ENCODE data around the gene CTBP2.

The CTBP2 gene

DNA sequence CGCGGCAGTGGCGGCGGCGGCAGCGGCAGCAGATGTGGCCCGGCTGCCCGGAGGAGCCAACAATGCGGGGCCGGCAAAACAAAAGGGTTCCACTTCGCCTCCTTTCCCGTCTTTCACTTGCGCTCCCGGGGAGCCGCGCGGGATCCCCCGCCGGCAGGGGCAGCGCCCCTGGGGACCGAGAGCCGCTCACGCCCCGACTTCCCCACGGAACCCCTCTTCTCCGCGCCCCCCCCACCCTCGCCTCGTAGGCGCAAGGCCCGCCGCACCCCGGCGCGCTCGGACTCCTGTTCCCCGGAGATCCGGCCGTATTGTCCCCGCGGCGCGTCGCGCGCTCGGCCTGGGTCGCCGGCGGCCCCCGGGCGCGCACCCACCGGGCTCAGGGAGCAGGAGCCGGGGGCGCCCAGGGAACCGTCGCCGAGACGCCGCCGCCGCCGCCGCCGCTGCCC is 854 bp downstream of the CTBP2 start:
- DNase-seq (ENCODE audit: extremely low spot score): no peak
- CTCF ChIA-PET: no interaction called here
- TF ChIP-seq CTCF (IDR thresholded peaks at IDR 0.05; ENCODE audit: control extremely low read depth, extremely low read depth, low read depth, missing control alignments): no peak
- POLR2A ChIA-PET: no interaction called here

DNA sequence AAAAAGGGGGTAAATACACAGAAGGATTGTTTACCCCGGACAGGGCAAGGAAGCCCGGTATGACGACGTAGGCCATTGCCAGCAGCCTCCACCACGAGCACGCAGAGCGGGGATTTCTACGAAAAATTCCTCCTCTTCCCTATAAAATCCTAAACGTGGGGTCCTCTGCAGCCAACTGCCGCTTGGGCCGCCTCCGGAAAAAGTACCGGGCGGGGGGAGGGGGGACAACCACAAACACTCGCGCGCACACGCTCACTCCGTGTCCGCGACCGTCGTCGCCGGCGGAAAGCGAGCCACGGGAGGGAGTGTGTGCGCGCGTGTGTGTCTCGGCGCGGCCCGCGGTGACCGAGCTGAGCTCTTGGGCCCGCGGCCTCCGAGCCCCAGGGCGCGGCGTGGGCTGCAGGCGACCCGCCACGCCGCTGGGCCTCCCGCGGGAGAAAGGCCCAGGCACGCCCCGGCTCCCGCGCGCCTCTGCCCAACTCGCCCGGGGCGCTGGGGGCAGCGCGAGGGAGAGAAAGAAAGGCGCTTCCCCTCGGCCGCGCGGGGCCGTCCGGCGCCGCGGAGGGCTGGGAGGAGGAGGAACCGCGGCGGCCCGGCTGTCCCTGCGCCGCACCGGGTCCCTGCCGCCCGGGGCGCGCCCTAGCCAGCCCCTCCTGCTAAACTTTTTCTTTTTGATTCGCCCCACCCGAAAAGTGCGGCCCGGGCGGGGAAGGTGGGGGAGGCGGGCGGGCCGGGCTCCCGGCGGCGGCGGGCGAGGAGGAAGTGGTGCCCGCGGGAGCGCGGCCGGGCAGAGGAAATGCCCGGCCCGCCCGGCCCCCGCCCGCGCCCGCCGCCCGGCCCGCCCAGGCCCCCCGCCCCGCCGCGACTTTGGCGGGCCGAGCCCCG is 1.5 kb downstream of the CTBP2 start:
- POLR2A ChIA-PET: no interaction called here
- DNase-seq (ENCODE audit: extremely low spot score): peak; percentile 45
- CTCF ChIA-PET: no interaction called here
- no peak for TF ChIP-seq CTCF (IDR thresholded peaks at IDR 0.05; ENCODE audit: control extremely low read depth, extremely low read depth, low read depth, missing control alignments)

DNA sequence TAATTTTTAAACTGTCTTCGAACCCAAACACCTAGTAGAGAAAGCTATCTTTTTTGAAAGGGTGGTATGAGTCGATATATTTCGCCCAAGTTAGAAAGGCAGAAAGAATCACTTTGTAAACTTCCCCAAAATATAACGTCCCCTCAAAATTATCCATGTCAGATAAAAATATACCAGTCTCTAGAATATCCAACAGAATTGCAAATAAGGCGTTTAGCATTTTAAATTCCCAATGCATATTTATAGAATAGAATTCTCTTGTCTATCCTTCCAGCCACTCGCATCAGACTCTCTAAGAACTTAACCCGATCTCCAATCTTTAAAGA is 2.1 kb downstream of the CTBP2 start:
- CTCF ChIA-PET: no interaction called here
- DNase-seq (ENCODE audit: extremely low spot score): no peak
- POLR2A ChIA-PET: no interaction called here
- TF ChIP-seq CTCF (IDR thresholded peaks at IDR 0.05; ENCODE audit: control extremely low read depth, extremely low read depth, low read depth, missing control alignments): no peak

DNA sequence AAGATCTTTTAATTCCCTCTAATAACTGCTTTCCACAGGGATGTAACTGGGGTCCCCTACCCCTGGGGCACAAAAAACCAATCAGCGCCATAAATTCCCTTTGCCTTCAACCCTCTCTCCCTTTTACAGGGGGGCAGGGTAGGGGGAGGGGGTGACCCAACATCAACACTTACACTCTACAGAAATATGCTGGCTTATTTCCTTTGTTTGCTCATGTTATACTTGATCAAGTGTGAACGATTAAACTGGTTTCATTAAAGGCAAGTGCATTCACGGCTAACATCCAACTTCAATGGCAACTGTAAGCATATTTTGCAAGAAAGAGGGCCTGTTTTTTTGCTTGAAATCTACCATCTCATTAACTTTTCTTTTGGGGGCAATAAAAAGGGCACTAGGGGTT is 2.9 kb downstream of the CTBP2 start:
- no peak for DNase-seq (ENCODE audit: extremely low spot score)
- TF ChIP-seq CTCF (IDR thresholded peaks at IDR 0.05; ENCODE audit: control extremely low read depth, extremely low read depth, low read depth, missing control alignments): no peak
- POLR2A ChIA-PET: no interaction called here
- CTCF ChIA-PET: no interaction called here

GRCh38 chr10:125156739-125157480 is 3.5 kb downstream of the CTBP2 start:
- no peak for TF ChIP-seq CTCF (IDR thresholded peaks at IDR 0.05; ENCODE audit: control extremely low read depth, extremely low read depth, low read depth, missing control alignments)
- DNase-seq (ENCODE audit: extremely low spot score): no peak
- POLR2A ChIA-PET: no interaction called here
- CTCF ChIA-PET: no interaction called here

GRCh38 chr10:125156196-125156595 is 4.2 kb downstream of the CTBP2 start:
- no peak for DNase-seq (ENCODE audit: extremely low spot score)
- CTCF ChIA-PET: no interaction called here
- POLR2A ChIA-PET: no interaction called here
- no peak for TF ChIP-seq CTCF (IDR thresholded peaks at IDR 0.05; ENCODE audit: control extremely low read depth, extremely low read depth, low read depth, missing control alignments)

Measured in GM10248 (cell line).